IPS-NIHi7 (cell line): ENCODE measurements around the gene FAM3C.
"Not testable (repeated sequence)": the region's sequence is repeated elsewhere in the genome, so short reads cannot be mapped to it uniquely, and the experiment has no call there.

Experiments
- DNase-seq: peaks from one replicate; pipeline ENCODE4 v3.0.0; 2012; ENCODE audit warnings: mixed read lengths; ENCODE audit errors: extremely low spot score

The FAM3C gene

GRCh38 chr7:121395961-121396757 is at the start of gene FAM3C:
Gene FAM3C, minus strand, starts transcription at chr7:121396308. Its CDS starts 13,339 bp downstream, at chr7:121382969.
- DNase-seq, result peak; percentile 96

- no peak for DNase-seq
These were observed 46.7 kb upstream of the FAM3C start for GRCh38 chr7:121442845-121443244.

- no peak for DNase-seq
These were observed 44.9 kb upstream of the FAM3C start for GRCh38 chr7:121440857-121441503.

GRCh38 chr7:121438043-121438955 is 42.2 kb upstream of the FAM3C start:
- DNase-seq, result not testable (repeated sequence)

GRCh38 chr7:121437470-121437869 is 41.4 kb upstream of the FAM3C start:
- DNase-seq, result no peak

GRCh38 chr7:121436688-121437087 is 40.6 kb upstream of the FAM3C start:
- no peak for DNase-seq

- no peak for DNase-seq
These were observed 40.0 kb upstream of the FAM3C start for GRCh38 chr7:121436136-121436535.

- DNase-seq, result no peak
These were observed 37.7 kb upstream of the FAM3C start for GRCh38 chr7:121433775-121434174.

- not testable (repeated sequence) for DNase-seq
These were observed 36.4 kb upstream of the FAM3C start for GRCh38 chr7:121432486-121432885.

- DNase-seq, result no peak
These were observed 35.9 kb upstream of the FAM3C start for GRCh38 chr7:121431996-121432395.

GRCh38 chr7:121431389-121431995 is 35.4 kb upstream of the FAM3C start:
- DNase-seq, result no peak

GRCh38 chr7:121430558-121430957 is 34.5 kb upstream of the FAM3C start:
- no peak for DNase-seq

GRCh38 chr7:121429798-121430197 is 33.7 kb upstream of the FAM3C start:
- no peak for DNase-seq

GRCh38 chr7:121428855-121429489 is 32.9 kb upstream of the FAM3C start:
- no peak for DNase-seq

- DNase-seq, result not testable (repeated sequence)
These were observed 25.6 kb upstream of the FAM3C start for GRCh38 chr7:121421743-121422142.

GRCh38 chr7:121420976-121421375 is 24.9 kb upstream of the FAM3C start:
- no peak for DNase-seq

- no peak for DNase-seq
These were observed 23.4 kb upstream of the FAM3C start for GRCh38 chr7:121419201-121420148.

GRCh38 chr7:121416533-121416932 is 20.4 kb upstream of the FAM3C start:
- DNase-seq, result no peak

- no peak for DNase-seq
These were observed 18.3 kb upstream of the FAM3C start for GRCh38 chr7:121414436-121414835.

- no peak for DNase-seq
These were observed 15.5 kb upstream of the FAM3C start for GRCh38 chr7:121411597-121411979.
